ENCODE results near the gene POLK. TPM values are rescaled to one million over a fixed set of nuclear protein-coding genes. Genes with fewer than 3 reads are reported as not detected.
"Not testable (repeated sequence)": the region's sequence is repeated elsewhere in the genome, so short reads cannot be mapped to it uniquely, and the experiment has no call there.

Gene POLK
- total RNA-seq, 1 donor from 2014 or later: 38.2 TPM

DNA sequence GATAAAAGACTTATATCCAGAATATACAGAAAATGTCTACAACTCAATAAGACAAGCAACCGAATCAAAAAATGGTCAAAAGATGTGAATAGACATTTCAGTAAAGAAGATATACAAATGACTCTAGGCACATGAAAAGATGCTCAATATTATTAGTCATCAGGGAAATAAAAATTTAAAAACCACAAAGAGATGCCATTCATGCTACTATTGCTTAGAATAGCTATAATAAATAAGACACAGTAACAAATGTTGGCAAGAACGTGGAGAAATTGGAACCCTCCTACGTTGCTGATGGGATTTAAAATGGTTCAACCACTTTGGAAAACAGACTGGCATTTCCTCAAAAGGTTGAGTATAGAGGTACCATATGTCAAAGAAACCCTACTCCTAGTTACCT lies 39.8 kb downstream of the POLK start:
- Histone ChIP-seq H3K27me3 (no peaks in the 10 kb centered on the region), H3K27ac (no peak overlapping the region), H3K36me3 (peaks cover 34% of the 10 kb centered on the region), H3K9me3 (no peaks in the 10 kb centered on the region), H3K4me1 (no peaks in the 10 kb centered on the region), H3K4me3 (no peak overlapping the region)
- no peak for TF ChIP-seq CTCF (IDR thresholded peaks at IDR 0.05)
- ATAC-seq (no peak), DNase-seq (no peak)
- intact Hi-C loops (cut with DNase I): no loop called here

DNA sequence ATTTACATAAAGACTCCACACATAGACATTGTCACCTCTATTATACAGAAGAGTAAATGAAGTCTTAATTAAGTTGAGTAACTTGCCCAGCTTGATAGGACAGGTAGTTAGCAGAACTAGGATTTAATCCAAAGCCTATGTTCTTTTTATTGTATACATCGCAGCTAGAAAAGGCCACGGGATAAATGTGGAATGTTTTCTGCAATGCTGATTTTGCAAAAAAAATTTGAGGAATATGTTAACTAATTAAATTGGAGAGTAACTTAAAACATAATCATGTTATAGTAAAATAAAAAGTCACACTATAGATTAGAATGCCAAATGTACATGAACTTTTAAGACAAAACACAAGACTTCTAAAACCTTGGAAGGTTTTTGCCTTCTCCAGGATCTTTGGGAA lies 41.1 kb downstream of the POLK start:
- H3K9me3 ChIP-seq: no peaks in the 10 kb centered on the region
- TF ChIP-seq CTCF (IDR thresholded peaks at IDR 0.05): no peak
- peaks cover 34% of the 10 kb centered on the region for H3K36me3 ChIP-seq
- ATAC-seq (no peak), DNase-seq (no peak)
- no peak overlapping the region for H3K27ac ChIP-seq
- H3K27me3 ChIP-seq: no peaks in the 10 kb centered on the region
- no peaks in the 10 kb centered on the region for H3K4me1 ChIP-seq
- intact Hi-C loops (cut with DNase I): no loop called here
- no peak overlapping the region for H3K4me3 ChIP-seq

GRCh38 chr5:75553358-75553757 lies 41.7 kb downstream of the POLK start:
- Histone ChIP-seq H3K27me3 (no peaks in the 10 kb centered on the region), H3K4me1 (peaks cover 2% of the 10 kb centered on the region)
- intact Hi-C loops (cut with DNase I): no loop called here

DNA sequence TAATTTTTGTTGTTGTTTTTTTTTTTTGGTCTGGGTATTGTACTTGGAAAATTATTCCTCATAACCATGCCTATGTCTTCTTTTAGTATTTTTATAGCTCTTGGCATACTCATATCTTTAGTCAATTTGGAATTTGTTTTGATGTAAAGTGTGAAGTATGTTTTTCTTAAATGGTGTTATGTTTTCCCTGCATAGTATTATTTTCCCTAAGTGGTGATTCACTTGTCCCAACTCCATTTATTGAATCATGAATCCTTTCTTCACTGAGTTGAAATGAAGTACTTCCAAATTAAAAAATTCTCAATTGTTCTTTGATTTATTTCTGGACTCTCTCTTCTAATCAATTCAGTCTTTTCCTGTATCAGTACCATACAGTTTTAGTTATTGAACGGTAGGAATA lies 46.5 kb downstream of the POLK start:
- no peak for TF ChIP-seq CTCF (IDR thresholded peaks at IDR 0.05)
- Histone ChIP-seq H3K9me3 (no peaks in the 10 kb centered on the region), H3K4me1 (peaks cover 13% of the 10 kb centered on the region), H3K36me3 (peaks cover 17% of the 10 kb centered on the region), H3K4me3 (no peak overlapping the region), H3K27me3 (no peaks in the 10 kb centered on the region), H3K27ac (no peak overlapping the region)
- no peak for DNase-seq
- ATAC-seq: no peak
- intact Hi-C loops (cut with DNase I): no loop called here

More at GRCh38 chr5:75553358-75553757, 41.7 kb downstream of the POLK start:
- no peak for DNase-seq
- Histone ChIP-seq H3K36me3 (peaks cover 34% of the 10 kb centered on the region), H3K4me3 (no peak overlapping the region), H3K27ac (no peak overlapping the region), H3K9me3 (no peaks in the 10 kb centered on the region)
- no peak for TF ChIP-seq CTCF (IDR thresholded peaks at IDR 0.05)
- no peak for ATAC-seq

DNA sequence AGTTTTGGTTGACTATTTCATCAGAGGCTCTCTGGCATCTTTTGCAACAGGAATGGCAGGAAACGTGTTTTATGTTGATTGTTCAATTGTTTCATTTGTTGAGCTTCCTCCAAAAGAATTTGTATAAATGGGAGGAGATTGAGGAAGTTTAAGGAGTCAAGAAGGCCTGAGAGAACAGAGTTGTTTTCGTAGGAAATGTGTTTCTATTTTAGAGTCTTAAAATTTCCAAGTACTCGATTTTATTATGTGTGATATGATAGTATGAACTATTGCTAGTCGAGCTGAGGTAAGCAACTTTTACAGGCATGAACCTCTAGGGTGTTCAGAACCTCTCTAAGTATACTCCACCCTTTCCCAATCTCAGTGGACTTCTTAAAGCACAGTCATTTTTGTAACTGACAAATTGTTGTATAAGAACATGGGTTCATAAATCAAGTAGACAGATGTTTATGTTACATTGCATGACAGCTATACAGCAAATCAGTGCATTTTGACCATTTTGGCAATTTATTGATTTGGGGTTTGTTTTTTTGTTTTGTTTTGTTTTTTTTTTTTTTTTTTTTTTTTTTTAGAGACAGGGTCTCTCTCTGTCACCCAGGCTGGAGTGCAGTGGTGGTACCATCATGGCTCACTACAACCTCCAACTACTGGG lies 47.4 kb downstream of the POLK start:
- Histone ChIP-seq H3K27ac (peak overlapping the region; percentile 61), H3K27me3 (no peaks in the 10 kb centered on the region), H3K9me3 (no peaks in the 10 kb centered on the region), H3K36me3 (peaks cover 8% of the 10 kb centered on the region), H3K4me1 (peaks cover 13% of the 10 kb centered on the region), H3K4me3 (no peak overlapping the region)
- ATAC-seq (peak; percentile 46), DNase-seq (no peak)
- intact Hi-C loops (cut with DNase I): no loop called here
- TF ChIP-seq CTCF (IDR thresholded peaks at IDR 0.05): no peak

- H3K36me3 ChIP-seq, H3K27me3 ChIP-seq, DNase-seq, H3K9me3 ChIP-seq, H3K27ac ChIP-seq, H3K4me3 ChIP-seq, ATAC-seq: not testable (repeated sequence)
- peaks cover 13% of the 10 kb centered on the region for H3K4me1 ChIP-seq
- intact Hi-C loops (cut with DNase I): loop anchor here (10.0 kb wide), 1 partner anchor 46 kb away; the partner anchor contains the start of genes CERT1 and POLK
These were observed 49.0 kb downstream of the POLK start for GRCh38 chr5:75560655-75561054.

DNA sequence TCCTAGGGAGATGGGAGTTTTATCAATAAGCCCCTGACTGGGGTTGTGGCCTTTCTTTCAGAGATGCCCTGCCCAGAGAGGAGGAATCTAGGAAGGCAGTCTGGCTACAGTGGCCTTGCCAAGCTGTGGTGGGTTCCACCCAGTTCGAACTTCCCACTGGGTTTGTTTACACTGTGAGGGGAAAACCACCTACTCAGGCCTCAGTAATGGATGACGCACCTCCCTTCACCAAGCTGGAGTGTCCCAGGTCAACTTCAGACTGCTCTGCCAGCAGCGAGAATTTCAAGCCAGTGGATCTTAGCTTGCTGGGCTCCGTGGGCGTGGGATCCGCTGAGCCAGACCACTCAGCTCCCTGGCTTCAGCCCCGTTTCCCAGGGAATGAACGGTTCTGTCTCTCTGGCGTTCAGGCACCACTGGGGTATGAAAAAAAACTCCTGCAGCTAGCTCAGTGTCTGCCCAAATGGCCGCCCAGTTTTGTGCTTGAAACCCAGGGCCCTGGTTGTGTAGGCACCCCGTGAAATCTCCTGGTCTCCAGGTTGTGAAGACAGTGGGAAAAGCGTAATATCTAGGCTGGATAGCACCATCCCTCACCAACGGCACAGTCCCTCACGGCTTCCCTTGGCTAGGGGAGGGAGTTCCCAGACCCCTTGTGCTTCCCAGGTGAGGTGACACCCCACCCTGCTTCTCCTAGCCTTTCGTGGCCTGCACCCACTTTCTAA lies 54.5 kb downstream of the POLK start:
- not testable (repeated sequence) for DNase-seq, H3K36me3 ChIP-seq, H3K4me3 ChIP-seq, H3K9me3 ChIP-seq, H3K27me3 ChIP-seq
- ATAC-seq: peak; percentile 51
- H3K27ac ChIP-seq: peak overlapping the region; percentile 53
- peaks cover 25% of the 10 kb centered on the region for H3K4me1 ChIP-seq
- intact Hi-C loops (cut with DNase I): loop anchor here (10.0 kb wide), 1 partner anchor 51 kb away; the partner anchor contains the start of genes CERT1 and POLK

All from upper lobe of right lung (tissue), 1 donor.